CD4-positive, alpha-beta T cell treated with Interleukin-12 subunit alpha and Interleukin-12 subunit beta, for 1 hour (primary cell): ENCODE results near the gene IVL.

Experiments
- DNase-seq: peaks from one replicate; pipeline ENCODE4 v3.0.0-alpha.2; 2020

The IVL gene

GRCh38 chr1:152954436-152954835 lies 46.1 kb downstream of the IVL start:
- DNase-seq = no peak

- DNase-seq = no peak
Measured at GRCh38 chr1:152957561-152957960, 49.2 kb downstream of the IVL start.

- no peak for DNase-seq
Measured at GRCh38 chr1:152959273-152959672, 50.9 kb downstream of the IVL start.

- no peak for DNase-seq
Measured at GRCh38 chr1:152959801-152960451, 51.6 kb downstream of the IVL start.

- DNase-seq = no peak
Measured at GRCh38 chr1:152960452-152961044, 52.2 kb downstream of the IVL start.
